ENCODE results near the gene RAET1G. TPM values are rescaled to one million over a fixed set of nuclear protein-coding genes. Genes with fewer than 3 reads are reported as not detected.
"Not testable (repeated sequence)": the region's sequence is repeated elsewhere in the genome, so short reads cannot be mapped to it uniquely, and the experiment has no call there.

RAET1G gene
- total and polyA plus RNA-seq, 9 of the 15 experiments (the other 6 are each of a cell fraction or from before 2014, with no cell fraction given): 0.11 TPM; not detected in 8

- TF ChIP-seq ZBTB9 (CRISPR knock-in tag; IDR thresholded peaks at IDR 0.05): no peak
- TF ChIP-seq ZFX (CRISPR knock-in tag; IDR thresholded peaks at IDR 0.05): no peak
- no peak for TF ChIP-seq TAF1 (IDR thresholded peaks at IDR 0.05; ENCODE audit: control insufficient read depth, extremely low read depth, insufficient read depth, low read length, severe bottlenecking)
- no peak for TF ChIP-seq ZNF668 (CRISPR knock-in tag; IDR thresholded peaks at IDR 0.05)
- no peak for TF ChIP-seq CLOCK (CRISPR knock-in tag; IDR thresholded peaks at IDR 0.05; ENCODE audit: borderline replicate concordance)
- TF ChIP-seq ZNF347 (CRISPR knock-in tag; IDR thresholded peaks at IDR 0.05; ENCODE audit: low read depth): no peak
These were observed 44.7 kb upstream of the RAET1G start (continued) for GRCh38 chr6:149967591-149967990.

- H4K20me1 ChIP-seq (replicated peaks; ENCODE audit: control insufficient read depth, insufficient read depth, low read length); FAIRE-seq; H3K4me3 ChIP-seq; H3K36me3 ChIP-seq (ENCODE audit: control insufficient read depth, insufficient read depth, low read length); H3K27me3 ChIP-seq (ENCODE audit: control insufficient read depth in 2 of 2, insufficient read depth in 2 of 2, low read length in 2 of 2); BruUV-seq (replicated peaks); DNase-seq (ENCODE audit: extremely low read depth in 1 of 4, low spot score in 3 of 4); H3K9me3 ChIP-seq (replicated peaks; ENCODE audit: control insufficient read depth, insufficient read depth, low read depth, low read length); H3K9me1 ChIP-seq (ENCODE audit: control insufficient read depth, insufficient read depth, low read length); H2AFZ ChIP-seq (ENCODE audit: low read depth, low read length); H3K4me2 ChIP-seq (ENCODE audit: insufficient read depth, low read length); H3K27ac ChIP-seq (ENCODE audit: extremely low read depth, low read depth, low read length); H3K79me2 ChIP-seq (ENCODE audit: control insufficient read depth, insufficient read depth, low read length); intact Hi-C loops (cut with micrococcal nuclease); in situ Hi-C loops (cut with MboI); ATAC-seq; CTCF ChIA-PET (ENCODE audit: low intra/inter-chr PET ratio); H3K9ac ChIP-seq (ENCODE audit: insufficient read depth in 1 of 2, low read depth in 2 of 2, low read length in 2 of 2); POLR2A ChIA-PET: not testable (repeated sequence)
- H3K4me1 ChIP-seq (replicated peaks in 1 of 2; ENCODE audit: control insufficient read depth in 2 of 2, insufficient read depth in 2 of 2, low read length in 2 of 2): peaks cover 9 to 21% of the 10 kb centered on the region in 2 experiments; a peak in 4 of 5 replicates
- WGBS (ENCODE audit: insufficient coverage, low coverage, missing lambda C conversion rate): 19% methylated on average over 2 of the region's 2 CpGs
These were observed 43.4 kb upstream of the RAET1G start for GRCh38 chr6:149966319-149966718.
